ENCODE results near the gene BAD. TPM values are rescaled to one million over a fixed set of nuclear protein-coding genes. Genes with fewer than 3 reads are reported as not detected.
A peak's percentile ranks its signal among the peaks of the same experiment; 100 is the strongest.

BAD gene
- total and polyA plus RNA-seq, 2 of the 13 experiments (the other 11 are each of a cell fraction or from before 2014, with no cell fraction given), result 17.9 to 28.5 TPM

GRCh38 chr11:64240435-64241240, 43.8 kb downstream of the BAD start, which contains the start of gene FKBP2 (continued):
- TF ChIP-seq CSRNP2 (CRISPR knock-in tag; conservative IDR thresholded peaks at IDR 0.05; ENCODE audit: low read depth) (no peak), THAP7 (CRISPR knock-in tag; IDR thresholded peaks at IDR 0.05) (no peak), ZNF121 (CRISPR knock-in tag; IDR thresholded peaks at IDR 0.05) (no peak), MTF1 (CRISPR knock-in tag; IDR thresholded peaks at IDR 0.05) (no peak), ZNF556 (CRISPR knock-in tag; IDR thresholded peaks at IDR 0.05; ENCODE audit: borderline replicate concordance) (no peak), FOSL2 (CRISPR knock-in tag; IDR thresholded peaks at IDR 0.05) (0 out of 2 replicates have a peak, but pooled peaks have one; percentile 5), GRHL1 (CRISPR knock-in tag; conservative IDR thresholded peaks at IDR 0.05) (no peak), SNAPC4 (CRISPR knock-in tag; IDR thresholded peaks at IDR 0.05) (no peak; the same call in 1 of the 2 replicates), BRD4 (CRISPR knock-in tag; IDR thresholded peaks at IDR 0.05) (peak; percentile 68; the same call in 1 of the 2 replicates), ZNF562 (CRISPR knock-in tag; IDR thresholded peaks at IDR 0.05; ENCODE audit: borderline replicate concordance) (no peak), ZNF207 (IDR thresholded peaks at IDR 0.05; ENCODE audit: borderline replicate concordance) (no peak), ZUFSP (CRISPR knock-in tag; IDR thresholded peaks at IDR 0.05; ENCODE audit: borderline replicate concordance) (no peak), ZNF414 (CRISPR knock-in tag; IDR thresholded peaks at IDR 0.05) (peak; percentile 22; the same call in 1 of the 2 replicates), ZNF451 (CRISPR knock-in tag; IDR thresholded peaks at IDR 0.05) (peak; percentile 82), GABPB1 (CRISPR knock-in tag; IDR thresholded peaks at IDR 0.05) (peak; percentile 97), ZFP37 (CRISPR knock-in tag; IDR thresholded peaks at IDR 0.05; ENCODE audit: borderline replicate concordance) (0 out of 2 replicates have a peak, but pooled peaks have one; percentile 3), AKAP8 (CRISPR knock-in tag; IDR thresholded peaks at IDR 0.05) (peak; percentile 82)
